B cell (primary cell): ENCODE measurements around the gene TRPM1.

Source experiments
- CTCF ChIP-seq: fragments of 200-600 bp; IDR thresholded peaks from one replicate; pipeline ENCODE4 v1.8.0; 2022; ENCODE audit warnings: antibody characterized with exemption, mild to moderate bottlenecking
- EZH2 ChIP-seq: IDR thresholded peaks from 2 replicates; pipeline ENCODE4 v1.6.1; 2012; ENCODE audit warnings: borderline replicate concordance, low read depth, mild to moderate bottlenecking, moderate library complexity, low read length; ENCODE audit not compliant: insufficient read depth, poor library complexity, severe bottlenecking

- TF ChIP-seq CTCF, result no peak
- TF ChIP-seq EZH2, result no peak
Observed at GRCh38 chr15:31086344-31086743, 15.2 kb downstream of the TRPM1 start.
